Neural progenitor cell (in vitro differentiated cells): ENCODE measurements around the gene ARL4C.

ENCODE experiments used
- EZH2 ChIP-seq: fragments of 200-600 bp; sonication (generic); IDR thresholded peaks from 2 replicates; pipeline ENCODE4 v1.6.1; 2017; ENCODE audit warnings: antibody characterized with exemption, mild to moderate bottlenecking, moderate library complexity
- TF ChIP-seq, protein P1 (sequence below): fragments of 200-600 bp; sonication (generic); IDR thresholded peaks from 2 replicates; pipeline ENCODE4 v1.5.1; 2017; ENCODE audit warnings: antibody characterized with exemption, mild to moderate bottlenecking

DNA sequence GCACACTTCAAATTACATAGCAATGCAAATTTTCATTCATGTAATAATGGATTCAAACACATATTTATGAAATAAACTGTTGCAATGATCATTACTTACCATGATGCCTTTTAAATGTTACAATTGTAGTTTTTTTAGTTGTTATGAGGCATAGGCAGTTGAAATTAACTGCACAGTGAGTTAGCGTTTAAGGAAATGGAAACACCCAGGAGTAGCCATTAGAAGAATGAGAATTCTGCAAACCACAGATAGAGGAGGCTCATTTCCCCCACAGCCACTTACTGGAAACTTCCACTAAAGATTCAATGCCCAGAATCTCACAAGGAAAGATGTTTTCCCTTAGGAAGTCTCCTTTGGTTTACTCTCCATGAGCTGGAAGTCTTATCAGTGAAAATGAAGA, 8.4 kb downstream of the ARL4C start:
- TF ChIP-seq, protein P1, sequence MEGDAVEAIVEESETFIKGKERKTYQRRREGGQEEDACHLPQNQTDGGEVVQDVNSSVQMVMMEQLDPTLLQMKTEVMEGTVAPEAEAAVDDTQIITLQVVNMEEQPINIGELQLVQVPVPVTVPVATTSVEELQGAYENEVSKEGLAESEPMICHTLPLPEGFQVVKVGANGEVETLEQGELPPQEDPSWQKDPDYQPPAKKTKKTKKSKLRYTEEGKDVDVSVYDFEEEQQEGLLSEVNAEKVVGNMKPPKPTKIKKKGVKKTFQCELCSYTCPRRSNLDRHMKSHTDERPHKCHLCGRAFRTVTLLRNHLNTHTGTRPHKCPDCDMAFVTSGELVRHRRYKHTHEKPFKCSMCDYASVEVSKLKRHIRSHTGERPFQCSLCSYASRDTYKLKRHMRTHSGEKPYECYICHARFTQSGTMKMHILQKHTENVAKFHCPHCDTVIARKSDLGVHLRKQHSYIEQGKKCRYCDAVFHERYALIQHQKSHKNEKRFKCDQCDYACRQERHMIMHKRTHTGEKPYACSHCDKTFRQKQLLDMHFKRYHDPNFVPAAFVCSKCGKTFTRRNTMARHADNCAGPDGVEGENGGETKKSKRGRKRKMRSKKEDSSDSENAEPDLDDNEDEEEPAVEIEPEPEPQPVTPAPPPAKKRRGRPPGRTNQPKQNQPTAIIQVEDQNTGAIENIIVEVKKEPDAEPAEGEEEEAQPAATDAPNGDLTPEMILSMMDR, result no peak
- TF ChIP-seq EZH2, result no peak
